NCI-H2171 treated with DMSO at 0.1 percent for 48 hours (cell line): ENCODE measurements around the gene KIF25.
A peak's percentile ranks its signal among the peaks of the same experiment; 100 is the strongest.

Experiments
- DNase-seq: peaks from one replicate; lab custom pipeline; 2025; lab: John Stamatoyannopoulos, UW

The KIF25 gene

DNA sequence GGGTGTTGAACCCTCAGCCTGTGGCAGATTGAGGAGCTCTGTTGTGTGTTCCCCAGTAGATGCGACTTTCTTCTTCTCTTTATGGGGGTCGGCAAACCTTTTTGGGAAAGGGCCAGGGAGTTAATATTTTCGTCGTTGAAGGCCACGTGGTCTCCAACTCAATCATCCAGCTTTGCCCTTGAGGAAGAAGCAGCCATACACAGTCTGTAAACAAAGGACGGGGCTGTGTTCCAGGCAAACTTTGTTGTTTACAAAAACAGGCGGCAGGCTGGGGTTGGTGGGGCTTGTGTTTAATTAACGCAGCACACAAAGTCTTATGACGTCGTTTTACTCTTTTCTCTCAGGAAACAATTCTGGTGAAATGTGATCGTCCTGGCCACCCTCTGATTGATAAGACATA, 20.2 kb downstream of the KIF25 start:
- DNase-seq = no peak

DNA sequence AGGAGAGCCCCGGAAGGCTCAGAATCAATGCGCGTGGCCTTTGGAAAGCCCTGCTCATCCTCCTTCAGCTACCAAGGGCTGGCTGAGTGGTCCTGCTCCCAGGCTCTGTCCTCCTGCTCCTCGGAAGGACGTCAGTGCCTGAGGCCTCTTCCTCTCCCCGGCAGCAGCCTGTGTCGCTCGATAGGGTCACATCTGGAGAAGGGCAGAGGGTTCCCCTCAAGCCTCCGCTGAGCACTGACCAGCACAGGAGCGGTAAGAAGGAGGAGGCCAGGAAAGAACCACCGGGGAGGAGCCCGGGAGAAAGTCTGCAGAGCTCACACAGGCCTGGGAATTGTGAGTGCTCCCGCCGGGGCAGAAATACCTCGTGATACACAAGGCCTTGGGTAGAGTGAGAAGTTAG, 21.2 kb downstream of the KIF25 start:
- no peak for DNase-seq

DNA sequence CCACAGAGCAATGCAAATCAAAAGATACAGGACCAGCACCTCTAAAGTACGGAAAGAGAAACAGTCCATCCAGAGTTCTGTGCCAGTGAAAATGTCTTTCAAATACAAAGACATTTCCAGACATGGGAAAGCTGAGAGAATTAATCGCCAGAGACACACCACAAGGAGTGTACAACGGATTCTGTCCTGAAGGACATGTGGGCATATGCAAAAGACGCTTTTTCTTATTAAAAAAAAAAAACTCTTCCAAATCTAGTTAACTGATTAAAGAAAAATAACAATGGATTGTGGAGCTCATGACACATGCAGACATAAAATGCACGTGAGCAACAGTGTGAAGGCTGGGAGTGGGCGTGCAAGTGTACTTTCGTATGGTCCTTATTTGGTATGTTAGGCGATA, 22.8 kb downstream of the KIF25 start:
- no peak for DNase-seq

DNA sequence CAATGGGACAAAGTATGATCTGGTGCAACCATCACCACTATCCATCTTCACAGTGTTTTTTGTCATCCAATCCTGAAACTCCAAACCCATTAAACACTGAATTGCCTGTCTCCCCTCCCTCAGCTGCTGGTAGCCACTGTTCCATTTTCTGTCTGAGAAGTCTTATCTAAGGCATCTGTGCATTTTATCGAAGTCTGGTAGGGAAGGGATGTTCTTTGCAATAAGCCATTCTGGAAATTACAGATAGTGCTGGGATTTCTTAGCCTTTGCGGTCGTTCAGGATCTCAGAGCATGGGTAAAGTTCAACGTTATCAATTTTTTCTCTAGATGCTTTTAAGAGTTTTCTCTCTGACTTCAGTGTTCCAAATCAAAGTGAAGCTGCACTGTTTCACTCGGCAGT, 24.1 kb downstream of the KIF25 start:
- no peak for DNase-seq

DNA sequence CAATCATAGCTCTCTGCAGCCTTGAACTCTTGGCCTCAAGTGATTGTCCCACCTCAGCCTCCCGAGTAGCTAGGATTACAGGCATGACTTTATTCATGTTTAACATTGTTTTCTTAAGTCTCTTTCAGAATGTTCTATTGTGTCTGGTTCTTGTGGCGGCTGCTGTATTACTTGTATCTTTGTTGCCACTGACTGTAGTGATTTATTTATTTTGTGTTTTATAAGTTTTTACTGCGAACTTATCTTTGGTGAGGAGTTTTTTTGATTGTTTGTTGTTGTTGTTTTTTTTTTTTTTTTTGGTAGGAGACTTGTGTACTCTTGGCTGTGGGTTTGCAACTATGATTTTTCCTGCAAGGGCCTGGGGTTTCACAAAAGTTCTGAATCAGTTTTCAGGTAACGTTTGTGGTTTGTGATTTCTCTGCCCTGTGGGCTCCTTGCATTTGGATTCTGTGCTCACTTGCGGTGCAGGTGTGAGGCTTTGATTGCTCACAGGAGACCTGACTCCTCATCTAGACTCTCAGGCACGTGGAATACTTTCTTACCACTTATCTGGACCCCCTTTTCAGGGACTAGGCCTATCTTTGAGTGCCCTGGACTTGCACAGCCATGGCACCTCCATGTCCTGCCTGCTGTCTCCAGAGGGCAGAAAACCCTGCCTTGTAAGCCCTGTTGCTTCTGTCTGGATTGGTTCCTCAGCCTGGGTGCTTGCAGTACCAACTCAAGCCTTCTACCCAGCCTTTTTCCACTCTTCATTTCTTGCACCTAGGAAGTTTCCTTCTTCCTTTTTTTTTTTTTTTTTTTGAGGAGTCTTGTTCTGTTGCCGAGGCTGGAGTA, 25.2 kb downstream of the KIF25 start:
- DNase-seq = no peak

DNA sequence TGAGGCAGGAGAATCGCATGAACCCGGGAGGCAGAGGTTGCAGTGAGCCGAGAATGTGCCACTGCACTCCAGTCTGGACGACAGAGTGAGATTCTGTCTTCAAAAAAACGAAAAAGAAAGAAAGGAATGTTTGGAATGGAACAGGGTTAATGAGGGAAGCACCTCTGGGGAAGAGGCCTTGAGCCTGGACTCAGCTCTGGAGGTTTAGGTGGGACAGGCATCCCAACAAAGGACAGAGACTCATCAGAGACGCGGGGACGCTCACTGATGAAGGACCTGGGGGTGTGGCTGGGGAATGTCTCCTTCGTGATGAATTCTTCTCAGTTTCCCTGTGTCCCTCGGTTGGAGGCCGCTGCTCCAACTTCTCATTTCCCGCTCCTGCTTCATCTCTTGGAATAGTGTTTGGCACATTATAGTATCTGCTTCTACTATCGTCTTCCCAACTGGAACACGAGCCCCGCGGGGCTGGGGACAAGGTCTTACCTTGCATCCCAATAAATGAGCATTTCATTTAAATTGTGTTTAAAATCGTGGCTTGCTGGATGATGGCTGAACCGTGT, 27.6 kb downstream of the KIF25 start:
- no peak for DNase-seq

DNA sequence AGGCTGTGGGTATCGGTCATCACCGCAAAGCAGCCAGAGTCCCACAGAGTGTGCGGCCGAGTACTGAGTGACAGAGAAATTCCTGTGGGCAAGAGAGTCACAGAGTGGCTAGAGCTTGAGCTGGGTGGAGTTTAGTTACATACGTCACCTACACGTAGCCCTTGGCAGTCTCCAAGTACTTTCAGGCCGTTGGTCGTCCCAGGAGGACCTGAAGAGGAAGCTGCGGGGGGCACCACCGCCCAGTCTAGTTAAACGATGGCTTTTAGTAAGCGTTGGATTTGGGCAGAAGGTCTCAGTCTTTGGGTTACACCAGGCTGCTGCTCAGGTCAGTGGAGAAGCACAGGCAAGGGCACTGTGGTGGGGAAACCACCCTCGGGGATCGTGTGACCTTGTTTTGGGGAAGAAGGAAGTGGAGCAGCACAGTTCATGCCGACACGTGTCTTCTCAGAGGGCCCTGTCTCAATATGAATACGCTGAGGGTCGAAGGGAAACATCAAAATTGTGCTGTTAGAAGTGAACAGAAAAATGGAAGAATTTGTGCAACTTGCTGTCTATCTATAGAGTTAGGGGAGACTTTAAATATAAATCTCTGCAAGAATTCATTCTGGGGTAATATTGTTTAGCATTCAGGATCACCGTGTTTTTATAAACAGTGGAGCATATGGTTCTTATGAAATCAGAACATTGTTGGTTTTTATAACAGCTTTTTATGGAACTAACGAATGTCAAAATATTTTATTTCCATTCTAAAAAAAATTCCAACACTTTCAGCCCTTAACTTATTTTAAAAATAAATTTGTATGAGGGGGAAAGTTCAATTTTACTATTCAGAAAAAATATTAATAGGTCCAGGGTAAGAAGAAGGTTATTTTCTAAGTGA, 28.6 kb downstream of the KIF25 start:
- DNase-seq = no peak

DNA sequence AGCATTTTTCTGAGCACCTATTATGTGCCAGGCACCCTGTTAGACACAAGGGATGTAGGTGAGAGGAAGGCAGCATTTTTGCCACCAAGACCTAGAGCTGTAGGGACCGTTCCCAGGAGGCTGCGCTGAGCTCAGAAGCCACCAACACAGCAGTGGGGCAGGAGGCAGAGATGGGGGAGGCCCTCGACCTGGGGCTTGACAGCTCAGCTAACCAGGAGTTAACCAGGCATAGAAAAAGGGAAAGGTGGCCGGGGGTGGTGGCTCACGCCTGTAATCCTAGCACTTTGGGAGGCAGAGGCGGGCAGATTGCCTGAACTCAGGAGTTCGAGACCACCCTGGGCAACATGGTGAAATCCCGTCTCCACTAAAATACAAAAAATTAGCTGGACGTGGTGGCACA, 29.5 kb downstream of the KIF25 start:
- DNase-seq = no peak

DNA sequence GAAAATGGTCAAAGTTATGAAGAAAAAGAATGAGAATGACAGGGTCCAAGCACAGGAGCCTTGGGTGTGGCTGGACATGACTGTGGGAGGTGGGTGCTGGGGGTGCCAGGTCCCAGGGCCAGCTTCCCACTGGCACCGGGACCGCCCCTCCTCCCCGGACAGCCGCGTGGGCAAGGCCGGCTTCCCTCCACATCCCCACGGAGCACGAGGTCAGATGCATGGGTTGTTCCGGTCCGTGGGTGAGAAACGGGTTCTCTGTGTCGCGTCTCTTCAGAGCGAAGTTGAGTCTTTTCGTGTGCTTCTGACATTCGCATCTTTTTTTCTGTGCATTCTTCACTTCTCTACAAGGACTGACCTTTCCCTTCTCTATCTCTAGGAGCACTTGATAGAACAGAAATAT, 30.1 kb downstream of the KIF25 start:
- DNase-seq = no peak

DNA sequence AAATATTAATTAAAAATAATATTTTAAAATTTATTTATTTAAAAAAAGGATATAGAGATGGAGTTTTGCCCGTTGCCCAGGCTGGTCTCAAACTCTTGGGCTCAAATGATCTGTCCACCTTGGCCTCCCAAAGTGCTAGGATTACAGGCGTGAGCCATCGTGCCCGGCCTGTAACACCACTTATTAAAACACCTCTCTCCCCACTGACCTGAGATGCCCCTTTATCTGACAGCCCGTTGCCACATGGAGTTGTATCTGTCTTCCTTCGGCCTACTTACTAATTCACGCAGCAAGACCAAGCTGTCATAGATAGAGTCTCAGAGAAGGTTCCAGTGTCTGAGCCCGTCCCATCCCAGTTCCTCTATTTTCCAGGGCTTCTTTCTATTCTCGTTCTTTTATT, 30.7 kb downstream of the KIF25 start:
- no peak for DNase-seq

DNA sequence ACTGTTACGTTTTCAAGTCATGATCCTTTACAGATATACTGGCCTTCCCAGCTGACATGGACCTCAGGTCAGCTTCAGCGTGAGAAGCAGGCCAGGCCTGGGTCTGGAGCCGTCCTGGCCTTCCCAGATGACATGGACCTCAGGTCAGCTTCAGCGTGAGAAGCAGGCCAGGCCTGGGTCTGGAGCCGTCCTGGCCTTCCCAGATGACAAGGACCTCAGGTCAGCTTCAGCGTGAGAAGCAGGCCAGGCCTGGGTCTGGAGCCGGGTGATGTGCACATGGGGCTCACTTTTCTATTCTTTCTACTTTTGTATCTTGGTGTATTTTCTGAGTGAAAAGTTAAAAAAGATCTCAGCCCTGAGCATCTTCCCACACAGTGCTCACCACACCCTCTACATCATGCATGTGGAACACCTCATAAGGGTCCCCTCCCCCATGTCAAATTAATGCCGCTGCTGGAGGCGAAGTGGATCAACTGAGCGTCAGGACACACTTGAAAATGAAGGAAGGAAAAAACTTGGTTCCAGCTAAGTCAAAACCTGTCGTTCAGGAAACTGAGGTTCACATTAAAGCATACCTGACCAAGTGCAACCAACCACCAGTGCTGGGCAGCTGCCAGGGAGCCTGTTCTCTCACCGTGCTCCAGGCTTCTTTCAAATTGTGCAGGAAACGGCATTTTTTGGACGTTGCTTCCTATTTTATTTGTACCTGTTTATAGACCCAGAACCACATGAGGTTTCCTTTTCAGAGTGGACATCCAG, 32.2 kb downstream of the KIF25 start:
- no peak for DNase-seq

DNA sequence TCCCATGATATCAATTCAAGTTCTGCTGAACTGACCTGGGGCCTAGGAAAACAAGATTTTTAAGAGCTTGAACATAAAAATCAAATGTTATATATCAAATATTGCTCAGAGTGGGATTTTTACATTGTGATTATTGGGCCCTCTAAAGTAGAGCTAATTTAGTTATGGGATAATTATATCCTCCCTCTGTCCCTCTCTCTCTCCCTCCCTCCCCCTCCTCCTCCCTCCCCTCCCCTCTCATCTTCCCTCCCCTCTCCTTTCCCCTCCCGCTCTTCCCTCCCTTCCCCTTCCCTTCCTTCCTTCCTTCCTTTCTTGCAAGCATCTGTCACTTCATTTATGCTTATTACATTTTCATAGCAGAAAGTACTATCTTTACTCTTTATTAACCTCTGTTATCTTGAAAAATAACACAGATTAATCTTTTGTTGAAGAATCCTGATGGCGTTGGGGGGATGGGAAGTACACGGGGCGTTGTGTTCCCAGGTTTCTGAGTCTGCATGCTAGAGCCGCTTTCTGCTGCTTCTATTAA, 32.8 kb downstream of the KIF25 start:
- no peak for DNase-seq

DNA sequence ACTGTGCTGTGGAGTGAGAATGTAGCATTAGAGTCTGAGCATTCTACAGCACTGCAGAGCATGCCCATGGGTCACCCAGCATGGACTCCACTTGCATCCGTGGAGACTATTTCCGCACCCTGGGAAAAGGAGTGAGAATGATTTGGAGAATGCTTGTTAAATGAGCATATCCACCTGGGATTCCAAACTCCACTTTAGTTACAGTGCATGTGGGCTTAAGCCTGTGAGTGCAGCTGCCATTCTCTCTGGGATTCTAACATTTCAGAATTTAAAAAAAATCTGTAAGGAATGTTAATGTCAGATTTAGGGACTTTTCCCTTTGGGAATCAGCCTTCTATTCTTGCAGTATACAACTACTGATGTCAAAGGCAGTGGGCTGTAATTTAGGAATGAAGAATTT, 33.4 kb downstream of the KIF25 start:
- DNase-seq = peak; percentile 52

DNA sequence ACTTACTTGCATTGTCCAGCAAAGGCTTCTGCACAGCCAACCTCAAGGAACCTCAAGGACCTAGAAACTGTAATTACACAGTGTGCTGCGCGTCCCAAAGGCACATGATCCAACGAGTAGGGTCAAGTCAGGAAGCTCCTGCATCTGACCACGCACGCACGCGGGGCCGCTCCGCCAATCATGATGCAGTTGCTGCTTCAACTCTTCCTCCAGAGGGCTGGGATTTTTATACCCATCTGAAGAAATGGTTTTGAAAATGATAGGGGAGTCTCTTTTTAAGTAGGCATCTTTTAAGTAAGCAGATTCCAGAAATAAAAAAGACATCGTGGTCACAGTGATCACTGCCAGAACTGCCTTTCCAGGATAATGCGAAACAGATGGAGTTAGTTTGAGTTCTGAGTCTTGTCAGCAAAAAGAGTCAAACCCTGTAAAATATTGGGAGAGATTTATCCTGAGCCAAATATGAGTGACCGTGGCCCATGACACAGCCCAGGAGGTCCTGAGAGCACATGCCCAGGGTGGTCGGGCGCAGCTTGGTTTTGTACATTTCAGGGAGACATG, 34.0 kb downstream of the KIF25 start:
- DNase-seq = peak; percentile 11

DNA sequence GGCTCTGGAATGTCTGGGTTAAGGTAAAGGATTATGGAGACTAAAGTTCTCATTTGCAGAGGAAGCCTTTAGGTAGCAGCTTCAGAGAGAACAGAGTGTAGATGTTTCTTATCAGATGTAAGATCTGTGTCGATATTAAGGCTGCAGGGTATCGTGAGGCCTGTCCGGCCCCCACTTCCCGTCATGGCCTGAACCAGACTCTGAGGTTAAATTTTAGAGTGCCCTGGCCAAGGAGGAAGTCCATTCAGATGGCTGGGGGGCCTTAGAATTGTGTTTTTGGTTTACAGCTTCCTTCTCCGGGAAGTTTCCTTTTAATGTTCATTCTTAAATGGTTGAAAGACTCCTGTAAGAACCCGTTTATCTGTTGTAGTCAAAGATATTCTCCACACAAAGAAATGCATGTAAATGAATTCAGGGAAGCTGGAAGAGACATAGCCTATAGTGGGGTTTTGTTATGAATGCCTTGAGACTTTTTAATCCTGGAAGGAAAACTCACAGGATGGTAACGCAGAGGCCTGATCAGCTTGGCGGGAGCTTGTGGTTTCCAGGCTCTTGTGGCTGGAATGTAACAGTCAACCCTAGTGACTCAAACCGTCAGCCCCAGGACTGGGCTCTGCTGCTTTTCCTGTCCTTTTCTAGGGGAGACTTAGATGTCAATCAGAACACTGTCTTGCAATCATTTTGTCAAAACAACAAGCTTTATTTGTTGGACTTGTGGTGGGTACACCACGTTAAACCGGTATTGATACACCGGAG, 34.7 kb downstream of the KIF25 start:
- no peak for DNase-seq

DNA sequence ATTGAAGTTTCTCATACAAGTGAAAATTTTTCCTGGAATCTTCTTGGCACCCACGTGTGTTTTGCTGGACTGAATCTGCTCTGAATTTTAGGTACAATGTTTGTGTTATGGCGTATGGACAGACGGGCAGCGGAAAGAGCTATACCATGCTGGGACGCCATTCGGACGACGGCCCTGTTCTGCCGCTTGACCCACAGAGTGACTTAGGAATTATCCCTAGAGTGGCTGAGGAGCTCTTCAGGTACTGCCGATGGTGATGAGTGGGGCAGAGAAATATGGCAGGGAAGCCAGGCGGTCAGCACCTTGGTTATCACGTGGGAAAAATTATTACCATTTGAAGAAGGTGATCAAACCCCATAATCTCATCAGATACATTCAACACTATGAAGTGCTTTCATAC, 36.3 kb downstream of the KIF25 start:
- no peak for DNase-seq

DNA sequence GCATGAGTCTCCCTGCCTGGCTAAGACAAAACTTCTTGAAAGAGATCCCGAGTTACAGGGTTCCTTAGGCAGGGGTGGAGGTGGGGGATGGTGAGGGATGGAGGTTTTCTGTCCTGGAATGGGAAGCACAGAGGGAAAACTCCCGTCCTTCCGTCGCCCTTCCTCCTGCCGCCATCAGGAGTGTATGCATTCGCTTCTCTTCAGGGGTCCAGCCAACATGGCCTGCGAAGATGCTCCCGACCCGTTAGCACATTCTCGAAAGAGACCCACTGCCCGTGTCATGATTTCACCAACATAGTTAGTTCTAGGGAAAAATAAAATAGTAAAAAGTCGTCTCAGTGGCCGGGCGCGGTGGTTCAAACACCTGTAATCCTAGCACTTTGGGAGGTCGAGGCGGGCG, 37.1 kb downstream of the KIF25 start:
- DNase-seq = no peak

DNA sequence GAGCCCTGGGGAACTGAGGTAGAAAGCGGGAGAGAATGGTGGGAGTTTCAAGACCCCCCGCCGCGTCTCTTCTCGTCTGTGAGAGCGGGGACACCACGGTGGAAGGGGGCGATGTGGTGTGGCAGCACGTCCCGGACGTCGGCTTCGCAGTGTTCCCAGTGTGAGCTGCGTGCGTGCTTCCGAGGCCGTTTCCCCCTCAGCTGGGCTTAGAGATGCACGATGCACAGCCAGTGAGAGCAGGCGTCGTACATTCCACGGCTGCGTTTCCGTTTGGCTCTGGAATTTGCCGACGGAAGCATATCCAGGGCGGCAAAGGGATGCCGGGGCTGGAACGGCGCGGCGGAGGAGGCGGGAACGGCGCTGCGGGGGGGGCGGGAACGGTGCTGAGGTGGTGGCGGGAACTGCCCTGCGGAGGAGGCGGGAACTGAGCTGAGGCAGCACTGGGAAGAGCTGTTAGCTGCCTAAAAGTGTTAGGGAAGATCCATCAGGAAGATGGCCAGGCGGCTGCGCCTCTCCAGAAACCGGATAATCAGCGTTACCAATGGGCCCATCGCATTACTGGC, 37.7 kb downstream of the KIF25 start:
- DNase-seq = peak; percentile 64

DNA sequence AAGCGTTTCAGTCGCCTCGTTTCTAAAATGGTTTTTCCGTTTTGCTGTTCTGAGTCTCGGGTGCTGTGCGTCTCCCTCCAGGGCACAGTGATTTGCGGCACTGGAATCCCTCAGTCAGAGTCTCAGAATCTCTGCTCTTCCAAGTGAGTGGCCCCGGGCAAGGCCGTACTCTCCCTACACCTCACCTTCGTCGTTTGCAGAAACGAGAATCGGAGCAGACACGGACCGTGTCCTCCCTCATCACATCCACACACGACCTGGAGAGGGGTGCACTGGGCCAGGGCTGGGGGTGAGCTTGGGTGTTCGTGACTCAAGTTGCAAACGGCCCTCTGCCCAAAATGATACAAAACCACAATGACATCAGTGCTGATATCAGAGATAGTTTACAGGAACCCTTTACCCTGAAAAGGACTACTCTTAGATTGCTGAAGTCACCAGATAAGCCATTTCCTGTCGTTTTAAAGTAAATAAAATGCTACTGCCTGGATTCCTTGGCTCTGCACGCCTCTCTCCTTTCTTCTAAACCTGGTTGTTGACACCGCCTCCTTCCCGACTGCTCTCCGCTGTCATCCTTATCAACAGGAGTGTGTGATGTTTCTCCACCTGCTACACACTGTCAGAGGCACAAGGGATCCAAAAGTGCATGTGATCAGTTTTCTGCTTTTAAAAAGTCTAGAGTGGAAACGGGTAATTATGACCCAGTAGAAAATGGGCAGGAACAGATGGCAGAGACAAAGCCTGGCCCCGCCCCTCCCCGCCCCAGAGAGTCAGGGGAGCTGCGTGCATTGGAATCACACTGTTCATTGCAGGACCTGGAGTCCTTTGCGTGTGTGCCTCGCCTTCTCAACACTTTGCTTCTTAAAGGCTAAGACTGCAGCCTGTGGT, 38.4 kb downstream of the KIF25 start:
- peak; percentile 84 for DNase-seq

DNA sequence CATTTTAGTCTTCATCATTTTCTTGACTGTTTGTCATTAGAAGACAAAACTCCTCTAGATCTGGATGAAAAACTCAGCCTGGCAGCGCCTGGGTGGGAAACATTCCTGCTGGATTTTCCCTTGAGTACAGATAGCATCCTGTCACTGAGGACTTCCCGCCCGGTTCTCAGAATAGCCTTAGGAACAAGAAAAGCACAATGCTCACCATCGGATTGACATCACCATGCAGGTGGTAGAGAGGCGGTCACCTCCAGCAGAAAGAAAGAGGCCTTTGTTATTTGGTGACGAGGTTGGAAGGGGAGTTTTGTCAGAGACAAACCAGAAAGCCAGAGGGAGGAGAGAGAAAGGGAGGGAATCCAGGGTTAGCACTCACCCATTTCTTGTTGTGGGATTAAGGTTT, 39.8 kb downstream of the KIF25 start:
- DNase-seq = no peak
